Stimulated activated CD4-positive, alpha-beta T cell treated with anti-CD3 and anti-CD28 coated beads, Interleukin-4, amount 100 ng/mL, for 48 hours (primary cell): ENCODE results near the gene NEDD4L.
"Not testable (repeated sequence)": the region's sequence is repeated elsewhere in the genome, so short reads cannot be mapped to it uniquely, and the experiment has no call there.

Source experiments
- DNase-seq, 2 donors: peaks; one replicate each; pipeline ENCODE4 v3.0.0-alpha.2; 2020; ENCODE audit warnings: low read depth in 2 of 2

The NEDD4L gene

GRCh38 chr18:58416014-58416703, 372.1 kb downstream of the NEDD4L start:
- DNase-seq, result no peak

DNA sequence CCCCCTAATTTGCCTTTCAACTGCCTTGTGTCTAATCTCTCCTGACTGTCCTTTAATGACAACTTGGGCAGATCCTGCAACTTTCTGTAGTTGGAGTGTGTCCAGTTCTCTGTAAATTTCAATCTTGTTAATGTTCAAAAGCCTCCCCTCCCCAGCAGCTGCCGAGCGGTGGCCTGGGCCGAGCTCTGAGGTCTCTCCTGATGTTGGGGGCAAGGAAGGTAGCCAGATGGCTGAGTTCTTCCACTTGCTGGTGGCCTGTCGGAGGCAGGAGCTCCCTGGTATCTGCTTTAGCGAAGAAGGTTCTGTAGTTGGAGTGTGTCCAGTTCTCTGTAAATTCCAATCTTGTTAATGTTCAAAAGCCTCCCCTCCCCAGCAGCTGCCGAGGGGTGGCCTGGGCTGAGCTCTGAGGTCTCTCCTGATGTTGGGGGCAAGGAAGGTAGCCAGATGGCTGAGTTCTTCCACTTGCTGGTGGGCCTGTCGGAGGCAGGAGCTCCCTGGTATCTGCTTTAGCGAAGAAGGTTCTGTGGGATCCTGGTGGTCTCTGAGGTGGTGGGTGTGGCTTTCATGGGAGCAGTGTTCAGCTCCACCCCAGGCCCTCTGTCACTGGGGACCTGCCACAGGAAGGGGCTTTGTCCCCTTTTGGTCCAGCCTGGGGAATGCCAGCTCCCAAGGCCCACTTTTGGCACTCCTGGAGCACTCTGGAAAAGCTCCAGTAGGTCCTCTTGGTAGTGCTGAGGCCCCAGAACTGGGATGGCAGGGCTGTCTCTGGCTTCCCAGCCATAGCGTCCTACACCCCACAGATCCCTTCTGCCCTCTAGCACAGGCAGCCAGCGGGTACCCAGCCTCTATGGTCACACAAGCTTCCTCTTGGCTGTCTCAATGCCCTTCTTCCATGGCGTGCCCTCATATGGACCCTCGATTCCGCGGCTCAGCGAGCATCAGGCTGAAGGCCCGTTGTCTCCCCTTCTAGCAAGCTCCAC, 373.0 kb downstream of the NEDD4L start:
- no peak for DNase-seq

- no peak for DNase-seq
Measured at GRCh38 chr18:58417752-58418151, 373.7 kb downstream of the NEDD4L start.

DNA sequence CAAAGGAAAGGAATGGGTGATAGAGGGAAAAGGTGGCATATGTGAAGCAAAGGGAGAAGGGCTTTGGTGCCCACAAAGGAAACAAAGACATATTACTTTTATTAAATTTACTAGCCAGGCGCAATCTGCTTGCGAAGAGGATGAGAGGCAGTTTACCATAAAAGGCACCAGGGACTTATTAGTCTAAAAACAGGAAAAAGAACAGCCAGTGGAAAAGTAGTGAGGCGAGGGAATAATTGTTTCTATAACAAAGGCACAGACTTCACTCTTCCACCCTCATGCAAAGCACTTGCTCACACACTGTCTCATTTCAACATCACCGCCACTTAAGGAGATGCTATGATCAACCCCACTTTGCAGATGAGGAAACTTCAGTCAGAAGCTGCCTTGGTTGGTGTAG, 374.3 kb downstream of the NEDD4L start:
- no peak for DNase-seq

GRCh38 chr18:58419587-58420199, 375.7 kb downstream of the NEDD4L start:
- DNase-seq, result no peak

- DNase-seq, result no peak
Measured at GRCh38 chr18:58426611-58427010, 382.6 kb downstream of the NEDD4L start.

DNA sequence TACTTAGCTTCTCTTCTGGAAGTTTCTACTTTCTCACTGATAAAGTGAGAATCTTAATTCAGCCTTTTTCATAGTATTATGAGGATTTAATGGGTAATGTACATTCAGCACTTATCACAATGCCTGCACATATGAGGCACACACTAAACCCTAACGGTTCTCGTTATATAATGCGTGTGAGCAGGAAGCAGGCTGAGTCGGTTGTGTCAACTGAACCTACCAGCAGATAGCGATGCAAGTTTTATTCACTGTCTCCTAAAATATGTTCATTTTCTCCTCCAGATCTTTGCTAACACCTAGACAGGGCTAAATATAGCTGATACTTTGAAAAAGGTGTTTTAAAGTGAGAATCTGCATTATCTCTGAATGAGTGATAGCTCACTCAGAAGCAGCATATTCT, 383.3 kb downstream of the NEDD4L start:
- DNase-seq, result no peak

DNA sequence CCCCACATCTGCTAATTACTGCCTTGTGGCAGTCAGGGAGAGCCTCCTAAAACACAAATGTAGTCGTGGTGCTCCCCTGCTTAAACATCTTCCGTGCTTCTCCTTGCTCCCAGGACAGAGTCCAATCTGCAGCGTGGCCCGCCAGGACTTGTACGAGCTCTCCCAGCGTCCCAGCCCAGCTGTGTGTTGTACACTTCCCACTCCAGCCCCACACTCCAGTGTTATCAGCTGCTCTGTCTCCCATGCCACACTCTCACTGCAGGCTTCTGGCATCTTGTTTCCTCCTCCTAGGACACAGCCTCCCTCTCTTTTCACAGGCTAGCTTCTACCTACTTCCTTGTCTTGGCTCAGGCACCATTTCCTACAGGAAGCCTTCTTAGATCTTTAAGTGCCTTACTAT, 385.4 kb downstream of the NEDD4L start:
- DNase-seq, result no peak

- DNase-seq, result no peak
Measured at GRCh38 chr18:58431215-58431614, 387.2 kb downstream of the NEDD4L start.

- no peak for DNase-seq
Measured at GRCh38 chr18:58432050-58432727, 388.2 kb downstream of the NEDD4L start.

DNA sequence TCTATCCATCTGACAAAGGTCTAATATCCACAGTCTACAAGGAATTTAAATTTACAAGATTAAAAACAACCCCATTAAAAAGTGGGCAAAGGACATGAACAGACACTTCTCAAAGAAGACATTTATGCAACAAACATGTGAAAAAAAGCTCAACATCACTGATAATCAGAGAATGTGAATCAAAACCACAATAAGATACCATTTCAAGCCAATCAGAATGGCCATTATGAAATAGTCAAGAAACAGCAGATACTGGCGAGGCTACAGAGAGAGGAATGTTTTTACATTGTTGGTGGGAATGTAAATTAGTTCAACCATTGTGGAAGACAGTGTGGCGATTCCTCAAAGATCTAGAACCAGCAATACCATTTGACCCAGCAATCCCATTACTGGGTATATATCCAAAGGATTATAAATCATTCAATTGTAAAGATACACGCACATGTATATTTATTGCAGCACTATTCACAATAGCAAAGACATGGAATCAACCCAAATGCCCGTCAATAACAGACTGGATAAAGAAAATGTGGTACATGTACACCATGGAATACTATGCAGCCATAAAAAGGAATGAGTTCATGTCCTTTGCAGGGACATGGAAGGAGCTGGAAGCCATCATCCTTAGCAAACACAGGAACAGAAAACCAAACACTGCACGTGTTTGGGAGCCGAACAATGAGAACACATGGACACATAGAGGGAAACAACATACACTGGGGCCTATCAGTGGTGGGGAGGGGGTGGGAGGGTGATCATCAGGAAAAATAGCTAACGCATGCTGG, 391.4 kb downstream of the NEDD4L start:
- DNase-seq, result not testable (repeated sequence)

GRCh38 chr18:58438161-58438957, 394.3 kb downstream of the NEDD4L start:
- no peak for DNase-seq

DNA sequence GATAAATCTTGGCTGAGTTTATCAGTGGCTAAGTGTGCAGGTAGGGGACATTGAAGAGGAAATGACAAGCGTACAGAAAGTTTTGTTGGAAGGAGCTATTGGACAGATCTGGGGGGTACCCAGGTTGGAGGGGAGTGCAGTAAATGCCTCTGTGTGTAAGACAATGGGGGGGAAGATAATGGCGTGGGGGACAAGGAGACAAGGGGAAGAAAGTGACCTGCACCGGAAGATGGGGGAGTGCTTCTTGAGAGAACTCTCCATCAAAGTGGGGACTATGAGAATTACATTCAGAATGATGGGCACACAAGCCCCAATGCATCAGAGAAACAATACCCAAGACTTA, 394.9 kb downstream of the NEDD4L start:
- DNase-seq, result no peak

GRCh38 chr18:58443671-58444070, 399.6 kb downstream of the NEDD4L start:
- no peak for DNase-seq

- no peak for DNase-seq
Measured at GRCh38 chr18:58446391-58447060, 402.5 kb downstream of the NEDD4L start.

DNA sequence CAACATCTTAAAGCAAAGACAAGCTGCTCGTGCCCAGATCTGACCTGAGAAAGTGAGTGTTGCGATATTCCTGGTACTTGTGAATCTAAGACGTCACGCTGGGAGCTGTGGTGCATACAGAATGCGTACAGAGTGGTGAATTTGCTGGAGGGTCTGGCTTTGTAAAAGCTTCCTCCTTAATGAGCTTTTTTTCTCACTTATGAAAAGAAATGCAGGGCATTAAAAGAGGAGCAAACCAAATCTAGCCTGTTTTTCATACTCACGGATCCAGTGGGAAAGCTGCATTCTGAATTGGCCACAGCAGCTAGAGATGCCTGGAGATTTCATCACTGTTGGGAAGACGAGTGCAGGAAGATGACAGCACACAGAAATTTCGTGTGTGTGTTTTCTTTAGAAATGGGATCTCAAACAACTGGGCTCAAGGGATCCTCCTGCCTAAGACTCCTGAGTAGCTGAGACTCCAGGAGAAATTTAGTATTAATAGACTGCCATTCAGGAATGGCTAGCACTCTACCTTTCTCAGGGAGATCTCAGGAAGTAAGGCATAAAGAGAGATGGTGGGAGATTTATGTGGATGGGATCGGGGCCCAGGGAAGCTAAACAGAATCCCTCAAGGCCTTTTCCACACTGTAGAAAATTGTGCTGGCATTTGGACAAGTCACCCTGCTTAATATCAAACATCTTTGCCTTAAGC, 403.5 kb downstream of the NEDD4L start:
- no peak for DNase-seq

GRCh38 chr18:58449464-58449863, 405.4 kb downstream of the NEDD4L start:
- DNase-seq, result no peak
